ENCODE results near the gene CCR6.

DNA sequence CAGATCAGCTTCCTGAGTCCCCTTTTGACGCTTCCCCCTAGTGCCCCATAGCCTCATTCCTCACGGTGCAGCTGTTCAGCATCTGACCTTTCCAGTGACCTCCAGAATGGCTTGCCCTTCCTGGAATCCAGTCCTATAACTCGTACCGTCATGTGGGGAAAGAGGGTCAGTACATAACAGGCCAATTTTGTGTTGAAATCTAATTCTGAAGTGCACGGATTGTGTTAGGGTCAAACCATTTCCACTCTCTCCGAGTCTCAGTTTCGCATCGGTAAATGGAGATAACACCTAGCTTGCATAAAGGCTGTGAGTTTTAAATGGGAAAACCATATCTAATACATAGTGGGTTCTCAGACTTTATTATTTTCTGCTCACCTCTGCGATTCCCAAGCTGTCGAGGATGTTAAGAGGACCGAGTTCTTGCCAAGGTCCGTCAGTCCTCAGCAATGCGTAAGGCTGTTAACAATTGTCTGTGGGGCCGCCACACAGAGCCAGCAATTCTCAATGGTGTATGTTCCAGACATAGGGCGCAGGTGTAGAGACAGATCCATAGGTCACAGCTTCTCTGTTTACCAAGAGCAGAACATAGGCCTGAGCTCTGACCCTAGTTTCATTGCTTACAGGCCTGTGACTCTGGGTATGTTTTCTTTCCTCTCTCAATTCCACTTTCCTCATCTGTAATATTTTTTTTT lies 45.5 kb upstream of the CCR6 start:
- TF ChIP-seq, protein P1, sequence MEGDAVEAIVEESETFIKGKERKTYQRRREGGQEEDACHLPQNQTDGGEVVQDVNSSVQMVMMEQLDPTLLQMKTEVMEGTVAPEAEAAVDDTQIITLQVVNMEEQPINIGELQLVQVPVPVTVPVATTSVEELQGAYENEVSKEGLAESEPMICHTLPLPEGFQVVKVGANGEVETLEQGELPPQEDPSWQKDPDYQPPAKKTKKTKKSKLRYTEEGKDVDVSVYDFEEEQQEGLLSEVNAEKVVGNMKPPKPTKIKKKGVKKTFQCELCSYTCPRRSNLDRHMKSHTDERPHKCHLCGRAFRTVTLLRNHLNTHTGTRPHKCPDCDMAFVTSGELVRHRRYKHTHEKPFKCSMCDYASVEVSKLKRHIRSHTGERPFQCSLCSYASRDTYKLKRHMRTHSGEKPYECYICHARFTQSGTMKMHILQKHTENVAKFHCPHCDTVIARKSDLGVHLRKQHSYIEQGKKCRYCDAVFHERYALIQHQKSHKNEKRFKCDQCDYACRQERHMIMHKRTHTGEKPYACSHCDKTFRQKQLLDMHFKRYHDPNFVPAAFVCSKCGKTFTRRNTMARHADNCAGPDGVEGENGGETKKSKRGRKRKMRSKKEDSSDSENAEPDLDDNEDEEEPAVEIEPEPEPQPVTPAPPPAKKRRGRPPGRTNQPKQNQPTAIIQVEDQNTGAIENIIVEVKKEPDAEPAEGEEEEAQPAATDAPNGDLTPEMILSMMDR (IDR thresholded peaks at IDR 0.05) = no peak
- TF ChIP-seq POLR2A (IDR thresholded peaks at IDR 0.05) = no peak
